NK-92 (cell line): ENCODE data around the gene LDLRAD4.

Experiments used
- DNase-seq: peaks from one replicate; lab custom pipeline; 2025; ENCODE audit not compliant: unreplicated experiment; lab: John Stamatoyannopoulos, UW

The LDLRAD4 gene

DNA sequence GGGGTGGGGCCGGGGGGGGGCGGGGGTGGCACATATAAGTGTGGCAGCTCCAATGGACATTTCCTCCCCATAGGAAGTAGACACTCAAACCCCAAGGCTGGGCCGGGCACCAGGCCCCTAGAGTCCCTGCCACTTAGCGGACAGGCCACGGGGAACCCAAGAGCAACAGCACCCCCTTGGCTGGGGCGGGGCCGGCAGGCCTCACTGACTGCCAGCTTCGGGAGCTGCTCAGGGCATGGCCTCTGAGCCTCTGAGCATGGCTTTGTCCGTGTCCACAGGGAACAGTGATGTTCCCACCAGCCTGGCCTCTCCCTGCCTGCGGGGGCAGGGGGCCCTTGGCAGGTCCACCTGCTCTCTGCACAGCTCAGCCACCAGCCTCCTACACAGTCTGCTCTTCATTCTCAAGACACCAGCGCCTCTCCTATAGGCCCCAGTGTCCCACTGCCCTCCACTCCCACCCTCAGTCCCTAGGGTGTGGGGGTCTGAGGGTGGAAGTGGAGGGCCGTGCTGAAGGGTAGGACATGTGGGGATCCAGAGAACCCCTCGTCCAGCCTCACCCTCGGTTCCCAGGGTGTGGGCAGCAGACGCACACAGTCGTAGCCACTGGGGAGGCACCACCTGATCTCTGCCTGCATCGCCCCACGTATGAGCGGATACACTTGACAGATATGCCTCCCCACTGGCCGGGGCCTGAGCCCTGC is 401.1 kb downstream of the LDLRAD4 start:
- no peak for DNase-seq

- no peak for DNase-seq
Measured at GRCh38 chr18:13620206-13620672, 401.7 kb downstream of the LDLRAD4 start.

DNA sequence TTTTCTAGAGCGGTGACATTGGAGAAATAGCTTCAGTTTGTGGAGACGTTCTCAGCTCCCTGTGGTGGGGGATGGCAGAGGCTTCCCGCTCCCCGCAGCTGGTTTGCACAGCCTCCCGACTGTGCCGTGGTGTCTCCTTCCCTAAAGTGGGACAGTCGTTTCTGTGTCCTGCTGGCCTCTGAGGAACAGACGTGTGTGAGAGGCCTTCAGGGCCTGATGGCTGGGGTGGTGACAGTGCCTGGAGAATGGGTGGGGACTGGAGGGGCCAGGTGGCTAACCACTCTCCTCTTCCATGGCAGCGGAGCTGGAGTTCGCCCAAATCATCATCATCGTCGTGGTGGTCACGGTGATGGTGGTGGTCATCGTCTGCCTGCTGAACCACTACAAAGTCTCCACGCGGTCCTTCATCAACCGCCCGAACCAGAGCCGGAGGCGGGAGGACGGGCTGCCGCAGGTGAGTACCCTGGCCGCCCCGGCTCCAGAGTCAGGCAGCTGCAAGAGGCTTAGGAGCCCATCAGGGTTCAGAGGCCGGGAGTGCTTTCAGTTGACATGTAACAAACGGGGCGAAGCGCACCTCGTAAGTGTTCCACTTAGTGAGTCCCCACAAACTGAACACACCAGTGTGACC is 402.4 kb downstream of the LDLRAD4 start:
- no peak for DNase-seq

DNA sequence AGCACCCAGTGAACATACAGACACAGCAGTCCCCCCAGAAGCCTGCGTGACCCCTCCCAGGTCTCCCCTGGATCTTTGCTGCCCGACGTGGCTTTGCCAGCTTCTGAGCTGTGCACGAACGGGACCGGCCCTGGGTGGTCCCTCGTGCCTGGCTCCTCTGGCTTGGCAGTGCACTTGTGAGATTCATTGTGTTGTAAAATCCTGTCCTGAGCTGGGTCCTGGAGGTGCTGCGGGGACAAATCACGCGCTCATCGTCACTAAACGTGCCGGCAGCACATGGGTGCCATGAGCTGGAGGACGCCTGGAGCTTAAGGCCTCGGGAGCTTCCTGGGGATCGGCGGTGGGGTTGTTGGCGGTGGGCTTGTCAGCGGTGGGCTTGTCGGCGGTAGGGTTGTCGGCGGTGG is 402.9 kb downstream of the LDLRAD4 start:
- no peak for DNase-seq

- no peak for DNase-seq
Measured at GRCh38 chr18:13621886-13622619, 403.5 kb downstream of the LDLRAD4 start.

DNA sequence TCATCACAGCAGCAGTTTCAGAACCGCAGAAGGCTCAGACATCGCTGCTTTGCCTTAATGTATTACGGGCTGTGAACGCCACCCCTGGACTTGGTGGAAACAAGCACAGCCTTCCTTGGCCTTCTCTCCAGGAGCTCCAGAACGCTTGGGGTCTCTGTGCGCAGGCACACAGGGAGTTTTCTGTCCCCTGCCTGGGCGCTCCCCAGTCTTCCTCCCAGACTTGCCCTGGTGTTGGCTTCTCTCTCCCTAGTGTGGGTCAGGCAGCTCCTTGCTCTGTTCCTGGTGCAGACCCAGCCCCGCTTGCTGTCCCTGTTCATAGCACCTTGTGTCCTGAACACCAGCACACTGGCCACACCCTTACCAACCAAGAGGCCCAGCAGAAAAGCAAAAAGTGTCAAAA is 404.2 kb downstream of the LDLRAD4 start:
- DNase-seq, result no peak

- DNase-seq, result no peak
Measured at GRCh38 chr18:13623348-13623747, 404.8 kb downstream of the LDLRAD4 start.

- no peak for DNase-seq
Measured at GRCh38 chr18:13623871-13624270, 405.3 kb downstream of the LDLRAD4 start.

DNA sequence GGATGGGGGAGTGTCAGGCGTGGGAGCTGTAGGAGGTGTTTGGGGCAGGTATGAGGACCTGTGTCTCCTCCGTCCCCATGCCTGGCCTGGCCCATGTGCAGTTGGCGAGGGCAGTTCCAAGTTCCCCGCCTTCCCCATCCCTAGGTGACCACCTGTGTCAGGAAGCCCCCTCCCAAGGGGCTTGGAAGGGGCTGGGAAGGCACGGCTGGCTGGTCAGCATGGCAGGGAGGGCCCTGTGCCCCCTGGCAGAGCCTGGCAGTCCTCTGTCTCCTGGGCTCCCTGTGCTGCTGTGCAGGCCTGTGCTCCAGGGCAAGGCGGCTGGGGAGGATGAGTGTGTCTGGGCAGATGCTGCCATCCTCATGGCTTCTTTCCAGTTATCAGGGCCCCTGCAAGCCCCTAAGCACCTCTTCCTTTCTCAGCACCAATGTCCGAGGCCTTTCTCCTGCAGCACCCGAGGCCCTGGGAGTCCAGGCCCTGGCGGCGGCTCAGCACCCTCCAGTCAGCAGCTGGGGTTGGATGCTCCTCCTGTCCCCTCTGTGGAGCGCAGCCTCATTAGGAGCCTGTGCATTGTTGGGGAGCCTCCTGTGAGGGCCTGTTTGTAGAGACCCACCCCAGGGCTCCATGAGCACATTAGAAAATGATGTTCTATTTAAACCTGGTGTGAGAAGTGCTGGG is 406.1 kb downstream of the LDLRAD4 start:
- no peak for DNase-seq

GRCh38 chr18:13625355-13625754 is 406.8 kb downstream of the LDLRAD4 start:
- no peak for DNase-seq

GRCh38 chr18:13625843-13626543 is 407.4 kb downstream of the LDLRAD4 start:
- DNase-seq, result no peak

- no peak for DNase-seq
Measured at GRCh38 chr18:13626544-13626908, 408.0 kb downstream of the LDLRAD4 start.

DNA sequence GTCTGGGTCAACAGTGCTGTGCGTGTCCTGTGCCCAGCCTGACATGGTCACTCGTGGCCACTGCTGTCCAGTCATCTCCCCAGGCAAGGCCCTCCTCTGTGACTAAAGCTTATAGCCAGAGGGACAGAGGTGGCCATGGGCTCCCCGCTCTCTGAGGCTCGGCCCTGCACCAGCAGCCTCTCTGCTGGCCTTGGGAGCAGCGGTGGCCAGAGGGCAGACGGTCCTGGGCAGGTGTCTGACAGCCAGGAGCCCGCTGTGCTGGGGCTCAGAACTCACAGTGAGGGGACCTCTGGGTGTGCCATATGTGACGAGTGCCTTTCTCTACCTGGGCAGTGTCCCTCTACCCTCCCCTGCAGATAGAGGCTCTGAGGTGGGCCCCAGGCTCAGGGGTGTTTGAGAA is 409.1 kb downstream of the LDLRAD4 start:
- no peak for DNase-seq

GRCh38 chr18:13628211-13628610 is 409.7 kb downstream of the LDLRAD4 start:
- DNase-seq, result no peak

- no peak for DNase-seq
Measured at GRCh38 chr18:13629841-13630715, 411.5 kb downstream of the LDLRAD4 start.

- DNase-seq, result no peak
Measured at GRCh38 chr18:13630716-13631268, 412.2 kb downstream of the LDLRAD4 start.

GRCh38 chr18:13633700-13634099 is 415.1 kb downstream of the LDLRAD4 start:
- no peak for DNase-seq

GRCh38 chr18:13635046-13635445 is 416.5 kb downstream of the LDLRAD4 start:
- DNase-seq, result no peak

- DNase-seq, result no peak
Measured at GRCh38 chr18:13638719-13639595, 420.4 kb downstream of the LDLRAD4 start.
